ENCODE measurements around the gene NGFR. TPM values are rescaled to one million over a fixed set of nuclear protein-coding genes. Genes with fewer than 3 reads are reported as not detected.

Gene NGFR
- 10 to 100 TPM in 3 of 5 donors, 1 to 10 TPM in 2; 8.1 to 22.2 (median 10.5) TPM for polyA plus RNA-seq (ENCODE audit: insufficient read depth in 1 of 5, insufficient read length in 5 of 5, low replicate concordance in 1 of 5)
- long read RNA-seq, donor 1, partial matches to known transcripts, result 0 of 4 reads
- long read RNA-seq, donor 1, other reads (novel, unspliced or antisense), result 0 of 4 reads
- long read RNA-seq, donor 2, transcript NGFR-201 (6 exons, 3,417 nt), result major isoform, 8 of 8 reads
- long read RNA-seq, donor 2, partial matches to known transcripts, result 0 of 8 reads
- long read RNA-seq, donor 2, other reads (novel, unspliced or antisense), result 0 of 8 reads
- long read RNA-seq, donor 3, partial matches to known transcripts, result 0 of 1 reads
- long read RNA-seq, donor 3, other reads (novel, unspliced or antisense), result 0 of 1 reads
- long read RNA-seq, donor 4, result 0 reads
- long read RNA-seq, donor 5, partial matches to known transcripts, result 0 of 3 reads
- long read RNA-seq, donor 5, other reads (novel, unspliced or antisense), result 0 of 3 reads
- long read RNA-seq, donor 6, partial matches to known transcripts, result 0 of 1 reads
- long read RNA-seq, donor 6, other reads (novel, unspliced or antisense), result 0 of 1 reads
- long read RNA-seq, donor 7, partial matches to known transcripts, result 0 of 3 reads
- long read RNA-seq, donor 7, other reads (novel, unspliced or antisense), result 0 of 3 reads
- long read RNA-seq, donor 8, partial matches to known transcripts, result 0 of 4 reads
- long read RNA-seq, donor 8, other reads (novel, unspliced or antisense), result 0 of 4 reads

GRCh38 chr17:49494986-49495841 is at the start of gene NGFR:
NGFR (plus strand) TSS chr17:49495293; CDS start chr17:49495418, 125 bp downstream.
- DNase-seq, result peak; percentile 53 to 58

GRCh38 chr17:49445591-49445990 is 49.5 kb upstream of the NGFR start:
- DNase-seq, result no peak

- no peak for DNase-seq
These were observed 47.3 kb upstream of the NGFR start for GRCh38 chr17:49447628-49448302.

GRCh38 chr17:49450181-49450580 is 44.9 kb upstream of the NGFR start:
- no peak for DNase-seq

GRCh38 chr17:49450735-49451134 is 44.4 kb upstream of the NGFR start:
- no peak for DNase-seq

GRCh38 chr17:49452201-49452600 is 42.9 kb upstream of the NGFR start:
- no peak for DNase-seq

- no peak for DNase-seq
These were observed 42.4 kb upstream of the NGFR start for GRCh38 chr17:49452661-49453060.

GRCh38 chr17:49454050-49454449 is 41.0 kb upstream of the NGFR start:
- no peak for DNase-seq

GRCh38 chr17:49455272-49455861 is 39.7 kb upstream of the NGFR start:
- no peak for DNase-seq

GRCh38 chr17:49456183-49456965 is 38.7 kb upstream of the NGFR start:
- DNase-seq, result no peak

GRCh38 chr17:49457564-49458535 is 37.2 kb upstream of the NGFR start:
- no peak for DNase-seq

- no peak for DNase-seq
These were observed 35.6 kb upstream of the NGFR start for GRCh38 chr17:49459401-49459984.

- DNase-seq, result no peak
These were observed 34.7 kb upstream of the NGFR start for GRCh38 chr17:49460401-49460800.

GRCh38 chr17:49461580-49461979 is 33.5 kb upstream of the NGFR start:
- no peak for DNase-seq

- no peak for DNase-seq
These were observed 31.0 kb upstream of the NGFR start for GRCh38 chr17:49464049-49464448.

- no peak for DNase-seq
These were observed 29.7 kb upstream of the NGFR start for GRCh38 chr17:49465331-49465903.

- no peak for DNase-seq
These were observed 28.7 kb upstream of the NGFR start for GRCh38 chr17:49466436-49466835.

GRCh38 chr17:49467175-49467574 is 27.9 kb upstream of the NGFR start:
- DNase-seq, result no peak
